ENCODE data around the gene VTA1.
"Not testable (repeated sequence)": the region's sequence is repeated elsewhere in the genome, so short reads cannot be mapped to it uniquely, and the experiment has no call there.

The VTA1 gene

GRCh38 chr6:142172758-142173157, 25.7 kb downstream of the VTA1 start:
- DNase-seq, result no peak

- DNase-seq, result no peak
These were observed 26.9 kb downstream of the VTA1 start for GRCh38 chr6:142173980-142174379.

- DNase-seq, result no peak
These were observed 27.6 kb downstream of the VTA1 start for GRCh38 chr6:142174703-142175102.

GRCh38 chr6:142178129-142178528, 31.1 kb downstream of the VTA1 start:
- no peak for DNase-seq

GRCh38 chr6:142182004-142182403, 34.9 kb downstream of the VTA1 start:
- DNase-seq, result no peak

- no peak for DNase-seq
These were observed 36.3 kb downstream of the VTA1 start for GRCh38 chr6:142183351-142183750.

GRCh38 chr6:142184307-142184706, 37.2 kb downstream of the VTA1 start:
- DNase-seq, result no peak

GRCh38 chr6:142185641-142186040, 38.6 kb downstream of the VTA1 start:
- no peak for DNase-seq

GRCh38 chr6:142187209-142187608, 40.1 kb downstream of the VTA1 start:
- DNase-seq, result no peak

- not testable (repeated sequence) for DNase-seq
These were observed 41.3 kb downstream of the VTA1 start for GRCh38 chr6:142188341-142188740.

- DNase-seq, result no peak
These were observed 42.0 kb downstream of the VTA1 start for GRCh38 chr6:142189057-142189456.

- DNase-seq, result no peak
These were observed 45.3 kb downstream of the VTA1 start for GRCh38 chr6:142192343-142192742.

- DNase-seq, result no peak
These were observed 46.6 kb downstream of the VTA1 start for GRCh38 chr6:142193621-142194020.

GRCh38 chr6:142195862-142196541, 48.9 kb downstream of the VTA1 start:
- no peak for DNase-seq

- DNase-seq, result no peak
These were observed 54.0 kb downstream of the VTA1 start for GRCh38 chr6:142200846-142201628.

- peak; percentile 23 for DNase-seq
These were observed 60.3 kb downstream of the VTA1 start for GRCh38 chr6:142207265-142207877.

- no peak for DNase-seq
These were observed 63.5 kb downstream of the VTA1 start for GRCh38 chr6:142210606-142211005.

GRCh38 chr6:142213402-142213801, 66.3 kb downstream of the VTA1 start:
- no peak for DNase-seq

- no peak for DNase-seq
These were observed 71.4 kb downstream of the VTA1 start for GRCh38 chr6:142218446-142218845.

- DNase-seq, result no peak
These were observed 75.0 kb downstream of the VTA1 start for GRCh38 chr6:142222022-142222421.

- no peak for DNase-seq
These were observed 76.9 kb downstream of the VTA1 start for GRCh38 chr6:142223938-142224337.

- DNase-seq, result no peak
These were observed 78.1 kb downstream of the VTA1 start for GRCh38 chr6:142225115-142225514.

- DNase-seq, result no peak
These were observed 78.5 kb downstream of the VTA1 start for GRCh38 chr6:142225552-142225951.

GRCh38 chr6:142226731-142227130, 79.7 kb downstream of the VTA1 start:
- no peak for DNase-seq

All from effector CD4-positive, alpha-beta T cell (primary cell).